ENCODE results near the gene NLRP9.
"Not testable (repeated sequence)": the region's sequence is repeated elsewhere in the genome, so short reads cannot be mapped to it uniquely, and the experiment has no call there.

NLRP9 gene

GRCh38 chr19:55738302-55738701, at the start of gene NLRP9:
NLRP9 (minus strand) TSS chr19:55738402; CDS start chr19:55738374, 28 bp downstream.
- DNase-seq (ENCODE audit: low read depth in 2 of 2) = no peak

- DNase-seq (ENCODE audit: low read depth in 2 of 2) = no peak
These were observed 42.9 kb upstream of the NLRP9 start for GRCh38 chr19:55781112-55781511.

GRCh38 chr19:55778331-55778730, 40.1 kb upstream of the NLRP9 start:
- no peak for DNase-seq (ENCODE audit: low read depth in 2 of 2)

- no peak for DNase-seq (ENCODE audit: low read depth in 2 of 2)
These were observed 39.3 kb upstream of the NLRP9 start for GRCh38 chr19:55777528-55777927.

GRCh38 chr19:55769632-55770031, 31.4 kb upstream of the NLRP9 start:
- DNase-seq (ENCODE audit: low read depth in 2 of 2) = not testable (repeated sequence)

- not testable (repeated sequence) for DNase-seq (ENCODE audit: low read depth in 2 of 2)
These were observed 30.6 kb upstream of the NLRP9 start, which contains the start of gene RFPL4AL1 for GRCh38 chr19:55768818-55769217. RFPL4AL1 (plus strand) TSS chr19:55769118; CDS start chr19:55771805, 2,687 bp downstream.

GRCh38 chr19:55766466-55766865, 28.3 kb upstream of the NLRP9 start:
- no peak for DNase-seq (ENCODE audit: low read depth in 2 of 2)

GRCh38 chr19:55758797-55759196, 20.6 kb upstream of the NLRP9 start, which contains the start of gene RFPL4A:
RFPL4A (plus strand) TSS chr19:55759097; CDS start chr19:55761801, 2,704 bp downstream.
- DNase-seq (ENCODE audit: low read depth in 2 of 2) = not testable (repeated sequence)

GRCh38 chr19:55756808-55757207, 18.6 kb upstream of the NLRP9 start:
- DNase-seq (ENCODE audit: low read depth in 2 of 2) = not testable (repeated sequence)

GRCh38 chr19:55753401-55753800, 15.2 kb upstream of the NLRP9 start:
- no peak for DNase-seq (ENCODE audit: low read depth in 2 of 2)

- DNase-seq (ENCODE audit: low read depth in 2 of 2) = no peak
These were observed 12.5 kb upstream of the NLRP9 start for GRCh38 chr19:55750715-55751114.

GRCh38 chr19:55730378-55730777, 7.8 kb downstream of the NLRP9 start:
- DNase-seq (ENCODE audit: low read depth in 2 of 2) = not testable (repeated sequence)

- no peak for DNase-seq (ENCODE audit: low read depth in 2 of 2)
These were observed 14.7 kb downstream of the NLRP9 start for GRCh38 chr19:55723491-55723890.

GRCh38 chr19:55720801-55721200, 17.4 kb downstream of the NLRP9 start:
- no peak for DNase-seq (ENCODE audit: low read depth in 2 of 2)

- DNase-seq (ENCODE audit: low read depth in 2 of 2) = no peak
These were observed 17.9 kb downstream of the NLRP9 start for GRCh38 chr19:55720214-55720746.

- DNase-seq (ENCODE audit: low read depth in 2 of 2) = not testable (repeated sequence)
These were observed 20.1 kb downstream of the NLRP9 start for GRCh38 chr19:55717879-55718711.

- DNase-seq (ENCODE audit: low read depth in 2 of 2) = no peak
These were observed 21.0 kb downstream of the NLRP9 start for GRCh38 chr19:55717251-55717650.

- no peak for DNase-seq (ENCODE audit: low read depth in 2 of 2)
These were observed 21.7 kb downstream of the NLRP9 start for GRCh38 chr19:55716531-55716930.

GRCh38 chr19:55712804-55713631, 25.2 kb downstream of the NLRP9 start:
- no peak for DNase-seq (ENCODE audit: low read depth in 2 of 2)

GRCh38 chr19:55711719-55712118, 26.5 kb downstream of the NLRP9 start:
- no peak for DNase-seq (ENCODE audit: low read depth in 2 of 2)

- no peak for DNase-seq (ENCODE audit: low read depth in 2 of 2)
These were observed 32.2 kb downstream of the NLRP9 start for GRCh38 chr19:55705972-55706371.
